NCI-H1048 (cell line): ENCODE measurements around the gene LDLRAD3.

Source experiments
- DNase-seq: peaks from one replicate; lab custom pipeline; 2025; lab: John Stamatoyannopoulos, UW

LDLRAD3 gene

DNA sequence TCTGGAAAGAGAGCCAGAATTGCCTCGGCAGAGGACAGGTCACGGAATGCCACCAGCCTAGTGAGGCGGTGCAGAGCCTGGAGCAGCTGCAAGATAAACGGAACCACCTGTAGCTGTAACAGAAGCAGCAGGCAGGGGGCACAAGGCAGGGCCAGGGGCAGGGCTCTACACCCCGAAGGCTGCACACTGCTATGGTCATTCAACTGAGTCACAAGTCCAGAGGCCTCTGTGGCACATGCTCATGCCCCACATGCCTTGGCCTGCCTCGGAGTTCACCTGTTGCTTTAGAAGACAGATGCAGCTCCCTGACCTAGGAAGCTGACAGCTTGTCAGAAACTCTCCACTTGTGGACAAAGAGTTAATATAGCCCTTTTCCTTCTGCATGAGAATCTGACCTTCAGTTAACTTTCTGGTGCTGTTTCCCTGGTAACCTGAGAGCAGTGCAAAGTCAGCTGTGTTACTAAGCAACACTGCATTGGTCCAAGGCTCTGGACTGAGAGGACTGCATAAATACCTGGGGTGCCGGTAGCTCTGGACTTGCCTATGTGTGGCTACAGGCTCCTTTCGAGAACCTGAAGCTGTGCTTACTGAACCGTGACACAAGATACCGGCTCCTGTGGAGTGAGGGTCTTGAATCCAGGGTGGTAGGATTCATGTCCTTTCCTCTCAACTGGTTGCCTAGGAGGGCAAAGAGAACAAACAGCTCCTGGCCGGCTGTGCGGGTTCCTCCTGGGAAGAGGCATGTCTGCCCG lies 334.8 kb downstream of the LDLRAD3 start:
- DNase-seq, result no peak

DNA sequence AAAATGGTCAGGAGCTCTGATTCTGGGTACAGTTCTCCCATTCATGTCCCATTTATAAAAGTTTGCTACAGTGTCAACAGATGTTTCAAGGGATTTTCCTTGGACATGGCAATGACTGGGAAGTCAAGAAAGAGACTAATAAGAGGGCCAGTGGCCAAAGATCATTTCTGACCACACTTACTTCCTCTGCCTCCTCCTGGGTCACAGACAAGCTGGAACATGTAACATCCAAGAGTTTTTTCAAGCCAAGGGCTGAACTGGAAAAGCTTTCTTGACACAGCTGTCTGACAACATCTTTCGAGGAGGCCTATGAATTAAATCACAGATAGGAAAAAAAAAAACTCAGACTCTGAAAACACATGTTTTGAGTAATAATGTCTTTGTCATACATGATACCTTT lies 336.7 kb downstream of the LDLRAD3 start:
- DNase-seq, result no peak
